Astrocyte (in vitro differentiated cells and primary cell): ENCODE data around the gene SH2D4B. TPM values are rescaled to one million over a fixed set of nuclear protein-coding genes. Genes with fewer than 3 reads are reported as not detected.

ENCODE experiments used
- DNase-seq: peaks from one replicate; pipeline ENCODE4 v3.0.0-alpha.2; 2010; ENCODE audit warnings: low read depth
- FAIRE-seq: peaks from 2 replicates; lab custom pipeline; 2011; peaks lifted over from hg19 to GRCh38; lab: Jason Lieb, UNC
- H2AFZ ChIP-seq: 2 replicates; pipeline ENCODE4 v1.6.0; 2012; ENCODE audit warnings: low read depth, low read length, inconsistent platforms
- H3K27ac ChIP-seq: 2 replicates; pipeline ENCODE4 v1.5.1; 2011; ENCODE audit warnings: low read depth, low read length, inconsistent platforms
- H3K27me3 ChIP-seq: 2 replicates; pipeline ENCODE4 v1.6.0; 2011; ENCODE audit warnings: low read length, inconsistent platforms; ENCODE audit not compliant: insufficient read depth
- H3K36me3 ChIP-seq: 2 replicates; pipeline ENCODE4 v1.5.1; 2011; ENCODE audit warnings: low read length, inconsistent platforms; ENCODE audit not compliant: insufficient read depth
- H3K4me1 ChIP-seq: 2 replicates; pipeline ENCODE4 v1.5.1; 2011; ENCODE audit warnings: low read length, inconsistent platforms; ENCODE audit not compliant: insufficient read depth
- H3K4me2 ChIP-seq: 2 replicates; pipeline ENCODE4 v1.6.0; 2012; ENCODE audit warnings: low read length, inconsistent platforms
- H3K4me3 ChIP-seq: 2 replicates; pipeline ENCODE4 v1.5.1; 2011; ENCODE audit warnings: low read depth, mild to moderate bottlenecking, low read length, inconsistent platforms; ENCODE audit not compliant: insufficient read depth
- H3K79me2 ChIP-seq: 2 replicates; pipeline ENCODE4 v1.6.0; 2012; ENCODE audit warnings: mild to moderate bottlenecking, low read length, inconsistent platforms; ENCODE audit not compliant: insufficient read depth
- H3K9ac ChIP-seq: 2 replicates; pipeline ENCODE4 v1.6.0; 2012; ENCODE audit warnings: mild to moderate bottlenecking, low read length, inconsistent platforms
- H3K9me3 ChIP-seq: 2 replicates; pipeline ENCODE4 v1.5.1; 2012; ENCODE audit warnings: low read depth, mild to moderate bottlenecking, low read length, inconsistent platforms; ENCODE audit not compliant: insufficient read depth
- H4K20me1 ChIP-seq: 2 replicates; pipeline ENCODE4 v1.6.0; 2012; ENCODE audit warnings: low read length, inconsistent platforms; ENCODE audit not compliant: insufficient read depth
- H3K27ac Mint-ChIP-seq: one replicate; pipeline ENCODE4 v1.8.0; 2021; ENCODE audit warnings: mild to moderate bottlenecking, mixed read lengths; ENCODE audit not compliant: unreplicated experiment
- H3K27me3 Mint-ChIP-seq: one replicate; pipeline ENCODE4 v1.8.0; 2021; ENCODE audit warnings: low read depth, mixed read lengths; ENCODE audit not compliant: unreplicated experiment
- H3K36me3 Mint-ChIP-seq: one replicate; pipeline ENCODE4 v1.8.0; 2021; ENCODE audit warnings: low read depth, mixed read lengths; ENCODE audit not compliant: unreplicated experiment
- H3K4me1 Mint-ChIP-seq: one replicate; pipeline ENCODE4 v1.8.0; 2021; ENCODE audit warnings: low read depth, mixed read lengths; ENCODE audit not compliant: unreplicated experiment
- H3K4me3 Mint-ChIP-seq: one replicate; pipeline ENCODE4 v1.8.0; 2021; ENCODE audit warnings: mild to moderate bottlenecking, moderate library complexity, mixed read lengths; ENCODE audit not compliant: unreplicated experiment
- H3K9me3 Mint-ChIP-seq: one replicate; pipeline ENCODE4 v1.8.0; 2021; ENCODE audit warnings: mild to moderate bottlenecking, mixed read lengths; ENCODE audit not compliant: unreplicated experiment
- CTCF ChIP-seq: IDR thresholded peaks from 2 replicates; pipeline ENCODE4 v1.5.1; 2011; ENCODE audit warnings: low read depth, mild to moderate bottlenecking, inconsistent platforms, low read length, moderate library complexity; ENCODE audit not compliant: insufficient read depth
- EZH2 ChIP-seq: IDR thresholded peaks from 2 replicates; pipeline ENCODE4 v1.6.1; 2012; ENCODE audit warnings: mild to moderate bottlenecking, low read length, inconsistent platforms; ENCODE audit not compliant: insufficient read depth
- total RNA-seq: library from RNA; stranded (reverse); gene quantifications from 2 replicates; pipeline ENCODE4 v1.2.1, GENCODE V29; 2021

SH2D4B gene
- total RNA-seq, 1 donor from 2014 or later, result 0.07 TPM

- Mint-ChIP-seq H3K36me3 (no peaks in the 10 kb centered on the region), H3K4me1 (no peaks in the 10 kb centered on the region), H3K9me3 (peaks cover 3% of the 10 kb centered on the region), H3K4me3 (no peak overlapping the region), H3K27ac (no peak overlapping the region), H3K27me3 (peaks cover 8% of the 10 kb centered on the region)
- no peak overlapping the region for H2AFZ ChIP-seq
- H3K79me2 ChIP-seq, result no peaks in the 10 kb centered on the region
- H3K36me3 ChIP-seq, result no peaks in the 10 kb centered on the region
- no peak overlapping the region for H3K27ac ChIP-seq
- H3K4me3 ChIP-seq, result no peak overlapping the region
- DNase-seq (no peak), FAIRE-seq (no peak)
- no peaks in the 10 kb centered on the region for H4K20me1 ChIP-seq
- no peak overlapping the region for H3K9ac ChIP-seq
- no peak for TF ChIP-seq EZH2
- TF ChIP-seq CTCF, result no peak
- H3K4me2 ChIP-seq, result no peak overlapping the region
- H3K9me3 ChIP-seq, result peaks cover 3% of the 10 kb centered on the region
- H3K4me1 ChIP-seq, result no peaks in the 10 kb centered on the region
- no peaks in the 10 kb centered on the region for H3K27me3 ChIP-seq
Observed at GRCh38 chr10:80630324-80630723, 92.6 kb downstream of the SH2D4B start.

- Histone ChIP-seq H3K4me1 (no peaks in the 10 kb centered on the region), H3K9ac (no peak overlapping the region), H4K20me1 (no peaks in the 10 kb centered on the region), H3K27me3 (no peaks in the 10 kb centered on the region), H3K36me3 (no peaks in the 10 kb centered on the region), H3K79me2 (no peaks in the 10 kb centered on the region), H3K4me2 (no peak overlapping the region), H3K9me3 (peaks cover 3% of the 10 kb centered on the region), H3K4me3 (no peak overlapping the region), H3K27ac (no peak overlapping the region), H2AFZ (no peak overlapping the region)
- H3K9me3 Mint-ChIP-seq, result peaks cover 10% of the 10 kb centered on the region
- H3K4me1 Mint-ChIP-seq, result no peaks in the 10 kb centered on the region
- no peak overlapping the region for H3K4me3 Mint-ChIP-seq
- H3K36me3 Mint-ChIP-seq, result no peaks in the 10 kb centered on the region
- H3K27ac Mint-ChIP-seq, result no peak overlapping the region
- no peak for TF ChIP-seq CTCF
- TF ChIP-seq EZH2, result no peak
- DNase-seq (no peak), FAIRE-seq (no peak)
- H3K27me3 Mint-ChIP-seq, result peaks cover 8% of the 10 kb centered on the region
Observed at GRCh38 chr10:80632742-80633141, 95.0 kb downstream of the SH2D4B start.

- no peaks in the 10 kb centered on the region for H3K27me3 ChIP-seq
- no peaks in the 10 kb centered on the region for H3K79me2 ChIP-seq
- H3K27ac ChIP-seq, result no peak overlapping the region
- H3K4me3 ChIP-seq, result no peak overlapping the region
- no peak overlapping the region for H3K4me2 ChIP-seq
- TF ChIP-seq EZH2 (no peak), CTCF (no peak)
- peaks cover 10% of the 10 kb centered on the region for H3K9me3 Mint-ChIP-seq
- no peak overlapping the region for H2AFZ ChIP-seq
- no peak overlapping the region for H3K9ac ChIP-seq
- H3K4me3 Mint-ChIP-seq, result no peak overlapping the region
- FAIRE-seq (no peak), DNase-seq (no peak)
- H3K36me3 Mint-ChIP-seq, result no peaks in the 10 kb centered on the region
- no peaks in the 10 kb centered on the region for H3K36me3 ChIP-seq
- H4K20me1 ChIP-seq, result no peaks in the 10 kb centered on the region
- H3K4me1 ChIP-seq, result no peaks in the 10 kb centered on the region
- peaks cover 8% of the 10 kb centered on the region for H3K27me3 Mint-ChIP-seq
- H3K9me3 ChIP-seq, result peaks cover 3% of the 10 kb centered on the region
- H3K4me1 Mint-ChIP-seq, result no peaks in the 10 kb centered on the region
- H3K27ac Mint-ChIP-seq, result no peak overlapping the region
Observed at GRCh38 chr10:80633383-80633860, 95.7 kb downstream of the SH2D4B start.
